Globus pallidus (tissue), 1 donor: Measurements from ENCODE around the gene ST6GALNAC3.

Experiments used
- DNase-seq: peaks from one replicate; pipeline ENCODE4 v3.0.0-alpha.2; 2015; ENCODE audit warnings: low spot score

Gene ST6GALNAC3

DNA sequence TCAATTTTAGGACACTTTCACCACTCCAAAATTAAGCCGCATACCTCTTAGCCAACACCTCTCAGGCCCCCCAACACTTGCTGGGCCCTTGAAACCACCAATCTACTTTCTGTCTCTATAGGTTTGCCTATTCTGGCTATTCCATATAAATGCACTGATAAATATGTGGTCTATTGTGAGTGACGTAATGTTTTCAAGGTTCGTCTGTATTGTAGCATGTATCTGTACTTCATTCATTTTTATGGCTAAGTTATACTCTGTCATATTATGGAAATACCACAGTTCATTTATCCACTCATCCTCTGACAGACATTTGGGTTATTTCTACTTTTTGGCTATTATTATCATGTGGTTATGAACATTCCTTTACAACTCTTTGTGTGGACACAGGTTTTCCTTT is 432.8 kb downstream of the ST6GALNAC3 start:
- DNase-seq, result no peak

- DNase-seq, result no peak
These were observed 434.3 kb downstream of the ST6GALNAC3 start for GRCh38 chr1:76508871-76509270.

DNA sequence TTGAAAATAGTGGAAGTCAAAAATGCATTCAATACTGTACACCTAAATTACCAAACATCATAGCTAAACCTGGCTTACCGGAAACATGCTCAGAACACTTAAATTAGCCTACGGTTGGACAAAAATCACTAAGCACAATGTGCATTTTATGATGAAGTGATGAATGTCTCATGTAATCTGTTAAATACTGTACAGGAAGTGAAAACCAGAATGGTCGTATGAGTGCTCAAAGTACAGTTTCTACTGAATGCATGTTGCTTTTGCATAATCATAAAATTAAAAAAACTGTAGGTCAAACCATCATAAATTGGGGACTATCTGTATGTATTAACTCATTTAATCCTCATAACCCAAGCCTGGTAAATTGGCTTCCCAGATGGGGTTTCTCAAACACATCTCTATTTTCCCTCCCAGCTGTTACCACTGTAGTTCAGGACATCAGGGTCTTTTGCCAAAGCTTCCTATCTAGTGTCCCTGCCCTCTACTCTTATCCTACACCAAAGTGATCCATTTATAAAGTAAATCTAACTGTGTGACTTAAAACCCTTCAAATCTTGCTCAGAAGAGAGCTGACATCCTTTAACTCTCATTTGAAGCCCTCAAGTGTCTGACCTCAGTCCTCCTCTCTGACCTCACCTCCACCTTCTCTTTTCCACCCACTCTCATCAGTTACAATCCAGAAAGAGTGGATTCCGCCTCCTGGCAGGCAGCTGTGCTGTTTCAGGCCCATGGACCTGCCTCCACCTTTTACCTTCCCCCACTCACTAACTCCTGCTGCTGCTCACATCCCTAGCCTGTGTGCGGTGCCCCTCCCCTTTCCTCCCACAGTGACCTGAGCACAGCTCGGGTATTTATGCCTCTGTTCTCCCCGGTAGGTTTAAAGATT is 436.4 kb downstream of the ST6GALNAC3 start:
- DNase-seq, result no peak

DNA sequence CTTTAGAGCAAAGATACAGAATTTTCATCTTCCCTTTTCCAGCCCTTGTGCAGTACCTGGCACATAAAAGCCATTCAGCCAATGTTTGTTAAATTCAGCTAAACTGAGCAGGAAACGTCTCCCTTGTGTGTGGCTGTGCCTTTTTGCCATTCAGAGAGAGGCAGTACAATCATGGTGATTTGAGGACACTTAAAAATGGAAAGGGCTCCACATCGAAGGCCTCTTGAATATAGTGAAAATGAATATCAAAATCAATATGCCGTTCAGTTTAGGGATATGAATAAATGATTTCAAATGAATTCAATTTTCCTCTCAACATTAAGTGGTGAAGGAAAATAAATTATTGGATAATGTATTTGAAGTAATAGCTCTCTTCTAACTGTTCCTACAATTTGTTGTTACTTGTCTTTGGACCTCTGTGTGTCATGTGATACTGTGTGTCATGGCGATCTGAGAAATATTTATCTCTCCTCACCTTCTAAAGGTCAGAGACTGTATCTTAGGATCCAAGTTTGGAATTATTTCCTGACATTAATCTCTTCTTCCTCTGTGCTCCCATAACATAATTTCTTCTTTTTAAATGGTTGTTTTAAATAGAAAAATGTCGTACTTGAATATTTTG is 437.1 kb downstream of the ST6GALNAC3 start:
- no peak for DNase-seq

DNA sequence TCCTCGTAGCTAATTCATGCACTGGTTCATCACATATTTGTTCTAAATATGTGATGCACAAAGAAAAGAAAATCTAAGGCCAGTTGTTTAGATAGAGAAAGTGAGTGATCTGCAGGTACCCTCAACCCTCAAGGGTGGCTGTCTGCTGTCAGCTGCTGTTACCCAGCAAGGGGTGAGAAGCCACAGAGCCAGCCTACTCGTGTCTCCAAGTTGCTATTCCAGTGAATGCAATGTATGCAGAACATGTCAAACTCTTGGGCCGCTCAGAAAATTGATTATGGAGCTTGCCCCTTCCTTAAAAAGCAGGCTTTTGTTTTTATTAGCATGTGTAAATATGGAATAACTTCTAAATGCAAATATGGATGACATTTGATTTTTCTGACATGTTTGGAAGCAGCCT is 456.4 kb downstream of the ST6GALNAC3 start:
- no peak for DNase-seq

- no peak for DNase-seq
These were observed 467.1 kb downstream of the ST6GALNAC3 start for GRCh38 chr1:76541618-76542017.

DNA sequence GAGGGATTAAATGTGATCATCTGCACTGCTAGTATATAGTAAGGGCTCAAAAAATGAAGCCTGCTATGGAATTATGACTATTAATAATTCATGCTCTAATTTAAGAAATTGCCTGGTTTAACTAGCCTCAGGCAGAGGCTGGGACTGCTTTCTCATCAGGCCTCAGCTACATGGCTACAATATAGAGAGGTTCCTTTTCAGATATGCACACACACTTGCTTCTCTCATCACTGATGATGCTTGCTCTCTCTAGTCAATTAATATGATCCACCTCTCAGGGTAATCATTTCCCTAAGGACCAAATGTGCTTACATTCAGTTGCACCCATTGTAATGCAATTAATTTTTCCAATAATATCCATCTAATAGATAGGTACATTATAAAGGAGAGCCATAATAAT is 467.8 kb downstream of the ST6GALNAC3 start:
- no peak for DNase-seq

GRCh38 chr1:76543495-76543894 is 468.9 kb downstream of the ST6GALNAC3 start:
- no peak for DNase-seq

- no peak for DNase-seq
These were observed 471.9 kb downstream of the ST6GALNAC3 start for GRCh38 chr1:76546354-76546933.

DNA sequence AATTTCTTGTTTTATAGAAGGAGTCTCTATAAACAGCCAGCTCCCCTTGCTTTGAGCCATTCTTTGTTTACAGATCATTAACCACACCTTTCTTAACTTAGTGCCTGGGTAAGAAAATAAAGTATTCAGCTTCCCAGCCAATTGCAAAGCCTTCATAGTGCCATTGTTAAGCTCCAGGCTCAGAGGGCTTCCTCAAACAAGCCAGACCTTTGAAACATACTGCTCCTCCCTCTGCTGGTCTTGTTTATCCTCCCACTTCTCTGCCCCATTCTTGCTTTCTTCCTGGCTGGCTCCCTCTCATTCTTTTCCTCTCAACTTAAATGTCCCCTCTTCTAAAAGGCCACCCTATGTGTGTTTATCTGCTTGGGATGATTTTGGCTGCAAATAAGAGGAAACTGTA is 473.4 kb downstream of the ST6GALNAC3 start:
- DNase-seq, result no peak

GRCh38 chr1:76548513-76549100 is 474.1 kb downstream of the ST6GALNAC3 start:
- no peak for DNase-seq

- no peak for DNase-seq
These were observed 479.7 kb downstream of the ST6GALNAC3 start for GRCh38 chr1:76554283-76554682.

DNA sequence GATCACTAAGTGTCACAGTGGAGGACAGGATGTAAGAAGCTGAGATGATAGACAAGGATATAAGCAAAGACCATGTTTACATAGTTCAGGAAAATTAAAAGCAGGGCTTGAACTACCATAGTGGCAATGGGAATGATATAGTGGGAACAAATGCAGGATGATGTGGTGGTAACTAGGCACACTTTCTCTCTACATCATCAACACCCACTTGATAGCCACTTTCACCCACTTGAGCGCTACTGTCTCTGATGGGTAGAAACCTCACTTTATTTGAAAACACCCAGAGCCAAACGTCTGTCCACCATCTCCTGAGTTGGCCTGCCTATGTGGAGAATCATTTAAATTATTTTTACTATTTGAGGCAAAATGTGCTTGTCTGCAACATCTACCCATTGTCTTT is 487.7 kb downstream of the ST6GALNAC3 start:
- no peak for DNase-seq

GRCh38 chr1:76568573-76569238 is 494.2 kb downstream of the ST6GALNAC3 start:
- no peak for DNase-seq

GRCh38 chr1:76571248-76571647 is 496.7 kb downstream of the ST6GALNAC3 start:
- DNase-seq, result no peak

GRCh38 chr1:76572229-76572628 is 497.7 kb downstream of the ST6GALNAC3 start:
- DNase-seq, result no peak

DNA sequence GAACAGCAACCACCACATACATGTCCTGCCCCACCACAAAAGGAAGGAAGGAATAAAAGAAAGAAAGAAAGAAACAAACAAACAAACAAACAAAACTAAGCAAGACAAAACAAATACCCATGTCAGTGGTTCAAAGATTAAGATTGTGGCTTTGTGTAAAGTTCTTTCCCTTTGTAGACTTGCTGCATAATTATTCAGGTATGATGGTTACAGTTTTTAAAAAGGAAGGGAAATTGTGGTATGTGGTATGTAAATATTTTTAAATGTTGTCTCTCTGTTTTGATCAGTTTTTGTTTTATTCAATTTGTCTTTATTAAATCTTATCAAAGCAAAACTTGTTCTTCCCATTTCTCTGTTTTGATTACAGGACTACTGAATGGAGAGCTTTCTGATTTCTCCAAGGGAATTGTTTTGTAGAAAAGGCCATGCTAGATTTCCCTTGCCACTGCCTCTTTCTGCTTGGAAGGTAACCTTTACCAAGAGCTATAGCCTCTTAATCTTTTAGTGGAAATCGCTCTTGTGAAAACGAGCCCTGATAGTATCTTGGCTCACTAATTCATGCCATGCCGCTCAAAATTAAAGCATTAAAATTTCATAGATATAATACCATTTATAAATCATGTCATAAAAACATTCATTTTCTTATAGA is 502.5 kb downstream of the ST6GALNAC3 start:
- DNase-seq, result no peak

DNA sequence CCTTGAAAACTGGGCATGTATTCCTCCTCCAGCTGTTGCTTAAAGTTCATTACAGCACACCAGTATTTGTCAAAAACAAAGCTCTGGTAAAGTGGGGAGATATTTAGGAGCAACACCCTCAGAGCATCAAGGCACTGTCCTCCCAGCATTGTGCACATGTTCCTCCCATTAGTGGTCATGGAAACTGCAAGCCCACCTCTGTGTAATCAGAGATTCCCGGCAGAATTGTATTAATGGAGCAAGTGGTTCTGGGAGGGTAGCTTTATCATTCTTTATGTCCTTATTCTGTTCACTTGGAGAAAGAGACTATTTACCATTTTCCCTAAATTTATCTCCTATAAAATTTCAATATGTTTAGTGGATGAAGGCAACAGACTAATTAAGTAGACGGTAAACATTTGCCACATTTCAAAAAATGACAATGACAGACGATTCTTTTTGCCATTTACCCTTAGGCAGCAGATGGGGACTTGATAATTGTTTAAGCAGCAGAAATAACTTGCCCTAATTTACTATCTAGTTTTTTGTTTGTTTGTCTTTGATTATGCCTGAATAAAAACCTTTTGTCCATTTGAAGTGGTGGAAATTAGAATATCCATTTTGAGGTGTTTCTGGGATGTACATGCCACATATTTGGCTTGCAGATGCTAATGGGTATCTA is 503.1 kb downstream of the ST6GALNAC3 start:
- no peak for DNase-seq

DNA sequence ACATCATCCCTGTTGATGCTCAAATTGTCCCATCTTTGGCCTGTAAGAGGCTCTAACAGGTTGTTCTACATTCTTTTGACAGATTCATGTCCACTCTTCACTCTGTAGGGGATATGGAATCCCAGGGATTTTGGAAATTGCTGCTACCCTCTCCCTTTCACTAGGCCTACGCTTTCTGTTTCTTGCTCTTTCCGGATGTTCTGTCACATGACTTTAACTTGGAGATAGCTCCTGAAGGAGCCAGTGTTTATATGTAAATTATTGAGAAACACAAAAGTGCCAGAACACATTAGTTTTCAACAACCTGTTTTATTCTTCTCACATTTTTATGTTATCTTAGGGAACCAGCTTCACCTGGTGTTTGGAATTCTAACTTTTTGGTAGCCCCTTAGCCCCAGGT is 505.7 kb downstream of the ST6GALNAC3 start:
- DNase-seq, result no peak

GRCh38 chr1:76581712-76582111 is 507.2 kb downstream of the ST6GALNAC3 start:
- no peak for DNase-seq

- DNase-seq, result no peak
These were observed 508.8 kb downstream of the ST6GALNAC3 start for GRCh38 chr1:76583235-76583868.
